IMR-90 (cell line): ENCODE data around the gene GALK1. TPM values are rescaled to one million over a fixed set of nuclear protein-coding genes. Genes with fewer than 3 reads are reported as not detected.

ENCODE experiments used
- ATAC-seq: fragments of 200-7000 bp; cut with Tn5 transposase; 2 replicates; pipeline ENCODE4 v1.9.1; 2020; ENCODE audit warnings: low read depth, mild to moderate bottlenecking, moderate library complexity
- BruUV-seq: library from RNA; stranded (reverse); fragments of 400-500 nt; replicated peaks from 2 replicates; lab custom pipeline; 2021; lab: Mats Ljungman, UMichigan
- CTCF ChIA-PET: fragments of 300-600 bp; formaldehyde crosslinking; extraction: SDS; loops from one replicate; lab custom pipeline; 2021; ENCODE audit warnings: antibody characterized with exemption; lab: Yijun Ruan, JAX
- POLR2A ChIA-PET: fragments of 300-600 bp; sonication (Branson Sonifier 250); formaldehyde crosslinking; loops from one replicate; lab custom pipeline; 2022; ENCODE audit warnings: antibody characterized with exemption; ENCODE audit not compliant: unreplicated experiment; lab: Charles Lee
- DNase-seq: peaks from one replicate; pipeline ENCODE4 v3.0.0; 2013
- H2AFZ ChIP-seq: replicated peaks from 2 replicates; pipeline ENCODE3; 2013; ENCODE audit warnings: low read length, mild to moderate bottlenecking; ENCODE audit not compliant: poor library complexity
- H2AK5ac ChIP-seq: 2 replicates; pipeline ENCODE4 v1.6.1; 2013; ENCODE audit warnings: low read depth, low read length, inconsistent platforms
- H2AK9ac ChIP-seq: replicated peaks from 2 replicates; pipeline ENCODE3; 2013; ENCODE audit warnings: mild to moderate bottlenecking, low read depth, low read length, moderate library complexity; ENCODE audit not compliant: poor library complexity
- H2BK120ac ChIP-seq: 2 replicates; pipeline ENCODE4 v1.6.1; 2013; ENCODE audit warnings: low read depth, low read length, inconsistent platforms
- H2BK15ac ChIP-seq: 3 replicates; pipeline ENCODE4 v1.6.1; 2013; ENCODE audit warnings: low read depth, low read length, inconsistent platforms
- H2BK20ac ChIP-seq: 2 replicates; pipeline ENCODE4 v1.6.1; 2013; ENCODE audit warnings: low read depth, mild to moderate bottlenecking, inconsistent platforms, low read length, moderate library complexity
- H2BK5ac ChIP-seq: 2 replicates; pipeline ENCODE4 v1.6.1; 2013; ENCODE audit warnings: mild to moderate bottlenecking, low read depth, low read length, inconsistent platforms; ENCODE audit not compliant: poor library complexity, severe bottlenecking
- H3K14ac ChIP-seq: replicated peaks from 2 replicates; pipeline ENCODE4 v1.6.1; 2013; ENCODE audit warnings: low read depth, low read length, inconsistent platforms
- H3K18ac ChIP-seq: 2 replicates; pipeline ENCODE4 v1.6.1; 2013; ENCODE audit warnings: low read depth, low read length, control low read depth
- H3K23ac ChIP-seq: 2 replicates; pipeline ENCODE4 v1.6.1; 2013; ENCODE audit warnings: low read depth, low read length, inconsistent platforms
- H3K27ac ChIP-seq: 2 replicates; pipeline ENCODE4 v1.5.1; 2013; ENCODE audit warnings: mild to moderate bottlenecking, control low read depth, low read length; ENCODE audit not compliant: insufficient read depth
- H3K27me3 ChIP-seq: 2 replicates; pipeline ENCODE4 v1.6.1; 2013; ENCODE audit warnings: low read length; ENCODE audit not compliant: control insufficient read depth, insufficient read depth
- H3K36me3 ChIP-seq: 2 replicates; pipeline ENCODE4 v1.6.1; 2013; ENCODE audit warnings: low read length, mixed read lengths; ENCODE audit not compliant: control insufficient read depth, insufficient read depth
- H3K4ac ChIP-seq: 2 replicates; pipeline ENCODE4 v1.6.1; 2013; ENCODE audit warnings: low read depth, low read length, inconsistent platforms
- H3K4me1 ChIP-seq: 2 replicates; pipeline ENCODE4 v1.6.1; 2013; ENCODE audit warnings: low read length, mixed read lengths; ENCODE audit not compliant: control insufficient read depth, insufficient read depth
- H3K4me2 ChIP-seq: 2 replicates; pipeline ENCODE4 v1.6.1; 2013; ENCODE audit warnings: low read depth, mild to moderate bottlenecking, control low read depth, low read length, moderate library complexity
- H3K4me3 ChIP-seq: 2 replicates; pipeline ENCODE4 v1.5.1; 2013; ENCODE audit warnings: low read depth, mild to moderate bottlenecking, control low read depth, low read length, moderate library complexity; ENCODE audit not compliant: insufficient read depth
- H3K56ac ChIP-seq: 2 replicates; pipeline ENCODE4 v1.6.1; 2013; ENCODE audit warnings: low read length, inconsistent platforms; ENCODE audit not compliant: insufficient read depth; ENCODE audit errors: extremely low read depth
- H3K79me1 ChIP-seq, 2 experiments: 2 replicates each; pipeline ENCODE4 v1.6.1; 2013; ENCODE audit warnings: low read length in 2 of 2, inconsistent platforms in 1 of 2, low read depth in 1 of 2
- H3K9ac ChIP-seq: 2 replicates; pipeline ENCODE4 v1.6.1; 2013; ENCODE audit warnings: low read depth, low read length, control low read depth
- H3K9me1 ChIP-seq: 2 replicates; pipeline ENCODE4 v1.6.1; 2013; ENCODE audit warnings: low read length, inconsistent platforms; ENCODE audit not compliant: insufficient read depth
- H3K9me3 ChIP-seq: 2 replicates; pipeline ENCODE4 v1.6.1; 2013; ENCODE audit warnings: low read length; ENCODE audit not compliant: control insufficient read depth, insufficient read depth
- H4K20me1 ChIP-seq: 2 replicates; pipeline ENCODE4 v1.6.1; 2013; ENCODE audit warnings: low read length, inconsistent platforms; ENCODE audit not compliant: insufficient read depth
- H4K5ac ChIP-seq: 2 replicates; pipeline ENCODE4 v1.6.1; 2013; ENCODE audit warnings: mild to moderate bottlenecking, low read depth, low read length, control low read depth
- H4K8ac ChIP-seq, 2 experiments: 2 replicates each; pipeline ENCODE4 v1.6.1; 2013; ENCODE audit warnings: low read depth in 2 of 2, low read length in 2 of 2, control low read depth in 1 of 2, inconsistent platforms in 1 of 2
- H4K91ac ChIP-seq: 2 replicates; pipeline ENCODE4 v1.6.1; 2013; ENCODE audit warnings: low read depth, low read length, inconsistent platforms; ENCODE audit not compliant: insufficient read depth
- CHD1 ChIP-seq: IDR thresholded peaks from 2 replicates; pipeline ENCODE4 v1.6.1; 2012; ENCODE audit warnings: low read depth, low read length, improper control_type of control experiment
- ELK1 ChIP-seq: fragments of 150-350 bp; IDR thresholded peaks from 2 replicates; pipeline ENCODE4 v1.6.1; 2016; ENCODE audit warnings: low read depth, mild to moderate bottlenecking, low read length, moderate library complexity, borderline replicate concordance
- FOS ChIP-seq: fragments of 150-350 bp; IDR thresholded peaks from 2 replicates; pipeline ENCODE4 v1.6.1; 2016; ENCODE audit warnings: low read depth, low read length
- MXI1 ChIP-seq: IDR thresholded peaks from 2 replicates; pipeline ENCODE4 v1.6.1; 2012; ENCODE audit warnings: low read depth, mild to moderate bottlenecking, low read length, moderate library complexity, borderline replicate concordance
- SMC3 ChIP-seq: fragments of 150-350 bp; IDR thresholded peaks from 2 replicates; pipeline ENCODE4 v1.6.1; 2016; ENCODE audit warnings: low read depth, mild to moderate bottlenecking, antibody characterized with exemption, low read length, moderate library complexity
- WGBS, 2 experiments: methylation state at CpG; one replicate each; pipeline versions ENCODE4 v1.1.5 to v1.1.7; 2013; ENCODE audit warnings: missing lambda C conversion rate in 2 of 2; ENCODE audit not compliant: insufficient read length in 1 of 2; ENCODE audit errors: extremely low coverage in 2 of 2; 5-methylcytosine and 5-hydroxymethylcytosine counted together
- dilution Hi-C: fragments of 300-500 bp; cut with HindIII; formaldehyde crosslinking; loops from one replicate; pipeline ENCODE4 v1.14.3; 2018; ENCODE audit warnings: low sequenced_read_pairs; ENCODE audit not compliant: unreplicated experiment
- in situ Hi-C: fragments of 300-500 bp; cut with MboI; formaldehyde crosslinking; loops from 3 replicates; pipeline ENCODE4 v1.14.3; 2019; ENCODE audit warnings: low sequenced_read_pairs, inconsistent platforms, mixed read lengths
- intact Hi-C: fragments of 100-400 bp; cut with micrococcal nuclease; formaldehyde crosslinking; loops from 2 replicates; pipeline ENCODE4 v1.10.0; 2022
- polyA plus RNA-seq, 3 experiments: library from polyadenylated mRNA; depleted of rRNA; stranded (reverse); fragments of >200 nt; gene quantifications; 2 replicates each; pipeline ENCODE4 v1.2.3, GENCODE V29; 2012; ENCODE audit warnings: low replicate concordance in 1 of 3
- total RNA-seq: library from RNA; depleted of rRNA; stranded (reverse); fragments of >200 nt; gene quantifications from 2 replicates; pipeline ENCODE4 v1.2.3, GENCODE V29; 2012

The GALK1 gene
- total and polyA plus RNA-seq, 2 of the 4 experiments (the other 2 are of a cell fraction) = 19.9 to 21.9 TPM

GRCh38 chr17:75731716-75732498 lies 33.1 kb downstream of the GALK1 start (continued):
- TF ChIP-seq FOS = no peak

- no peak overlapping the region for H4K5ac ChIP-seq
- 79% methylated on average over 14 of the region's 26 CpGs; no CpG with 5 or more reads in 1 of the 2 experiments for WGBS, 2 experiments
- H3K79me1 ChIP-seq = no peaks in the 10 kb centered on the region
- H3K4me2 ChIP-seq = no peak overlapping the region
- no peak overlapping the region for H4K8ac ChIP-seq
- no peaks in the 10 kb centered on the region for H4K20me1 ChIP-seq
- H3K14ac ChIP-seq = no peak overlapping the region
- TF ChIP-seq ELK1 (no peak), MXI1 (no peak), CHD1 (no peak), SMC3 (no peak)
- BruUV-seq = no TSS peak
- no peak overlapping the region for H2AK5ac ChIP-seq
- no peak overlapping the region for H4K91ac ChIP-seq
- CTCF ChIA-PET = interaction anchor here (0.7 to 0.9 kb wide), 2 partner anchors 97 to 98 kb away, joined by 3 read pairs; partner anchors contain the start of gene SMIM5
- no peaks in the 10 kb centered on the region for H3K9me3 ChIP-seq
- dilution Hi-C loops = no loop called here
- no peak overlapping the region for H3K4me3 ChIP-seq
- no peak overlapping the region for H2BK20ac ChIP-seq
- ATAC-seq = no peak
- no peaks in the 10 kb centered on the region for H3K4me1 ChIP-seq
- no peak overlapping the region for H2AFZ ChIP-seq
- no peak overlapping the region for H3K23ac ChIP-seq
- POLR2A ChIA-PET = no interaction called here
- in situ Hi-C loops = no loop called here
- no peak overlapping the region for H3K56ac ChIP-seq
- no peak overlapping the region for H2AK9ac ChIP-seq
- no peaks in the 10 kb centered on the region for H3K36me3 ChIP-seq
- no peaks in the 10 kb centered on the region for H3K9me1 ChIP-seq
- no peak overlapping the region for H3K18ac ChIP-seq
- peaks cover 18% of the 10 kb centered on the region for H3K27me3 ChIP-seq
- no peak overlapping the region for H2BK120ac ChIP-seq
- DNase-seq = no peak
- no peak overlapping the region for H2BK5ac ChIP-seq
- intact Hi-C loops = no loop called here
- no peak overlapping the region for H3K9ac ChIP-seq
- no peak overlapping the region for H2BK15ac ChIP-seq
- H3K27ac ChIP-seq = no peak overlapping the region
- H3K4ac ChIP-seq = no peak overlapping the region
These were observed 33.8 kb downstream of the GALK1 start for GRCh38 chr17:75731086-75731715.
